GM12864 (cell line): Measurements from ENCODE around the gene CAMKK1.

Experiments used
- DNase-seq: peaks from one replicate; pipeline ENCODE4 v3.0.0-alpha.2; 2011; ENCODE audit warnings: low read depth
- H3K4me3 ChIP-seq: 2 replicates; pipeline ENCODE4 v1.5.1; 2011; ENCODE audit warnings: mild to moderate bottlenecking, low read depth, low read length, control low read depth
- TF ChIP-seq, protein P1 (sequence below): IDR thresholded peaks from 2 replicates; pipeline ENCODE4 v1.5.1; 2011; ENCODE audit warnings: low read depth, mild to moderate bottlenecking, moderate library complexity, low read length, control low read depth, inconsistent platforms; ENCODE audit errors: missing control alignments

CAMKK1 gene

DNA sequence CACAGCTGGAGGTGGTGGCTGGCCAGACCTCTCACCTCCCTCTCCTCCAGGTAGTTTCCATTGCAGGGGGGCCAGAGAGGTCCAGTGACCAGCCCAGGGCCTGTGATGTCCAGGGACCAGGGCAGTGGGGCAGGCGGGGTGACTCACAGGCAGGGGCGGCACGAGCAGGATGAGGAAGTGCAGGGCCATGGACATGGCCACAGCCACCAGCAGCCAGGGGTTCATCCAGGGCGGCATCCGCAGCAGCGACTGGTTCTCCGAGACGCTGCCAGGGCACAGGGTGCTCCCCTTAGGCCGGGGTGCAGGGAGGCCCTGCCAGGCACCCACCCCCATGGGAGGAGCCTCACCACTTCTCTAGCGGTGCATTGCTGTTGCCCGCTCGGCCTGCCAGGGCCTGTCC, 36.3 kb upstream of the CAMKK1 start:
- TF ChIP-seq, protein P1, sequence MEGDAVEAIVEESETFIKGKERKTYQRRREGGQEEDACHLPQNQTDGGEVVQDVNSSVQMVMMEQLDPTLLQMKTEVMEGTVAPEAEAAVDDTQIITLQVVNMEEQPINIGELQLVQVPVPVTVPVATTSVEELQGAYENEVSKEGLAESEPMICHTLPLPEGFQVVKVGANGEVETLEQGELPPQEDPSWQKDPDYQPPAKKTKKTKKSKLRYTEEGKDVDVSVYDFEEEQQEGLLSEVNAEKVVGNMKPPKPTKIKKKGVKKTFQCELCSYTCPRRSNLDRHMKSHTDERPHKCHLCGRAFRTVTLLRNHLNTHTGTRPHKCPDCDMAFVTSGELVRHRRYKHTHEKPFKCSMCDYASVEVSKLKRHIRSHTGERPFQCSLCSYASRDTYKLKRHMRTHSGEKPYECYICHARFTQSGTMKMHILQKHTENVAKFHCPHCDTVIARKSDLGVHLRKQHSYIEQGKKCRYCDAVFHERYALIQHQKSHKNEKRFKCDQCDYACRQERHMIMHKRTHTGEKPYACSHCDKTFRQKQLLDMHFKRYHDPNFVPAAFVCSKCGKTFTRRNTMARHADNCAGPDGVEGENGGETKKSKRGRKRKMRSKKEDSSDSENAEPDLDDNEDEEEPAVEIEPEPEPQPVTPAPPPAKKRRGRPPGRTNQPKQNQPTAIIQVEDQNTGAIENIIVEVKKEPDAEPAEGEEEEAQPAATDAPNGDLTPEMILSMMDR = no peak
- DNase-seq = no peak
- no peak overlapping the region for H3K4me3 ChIP-seq

DNA sequence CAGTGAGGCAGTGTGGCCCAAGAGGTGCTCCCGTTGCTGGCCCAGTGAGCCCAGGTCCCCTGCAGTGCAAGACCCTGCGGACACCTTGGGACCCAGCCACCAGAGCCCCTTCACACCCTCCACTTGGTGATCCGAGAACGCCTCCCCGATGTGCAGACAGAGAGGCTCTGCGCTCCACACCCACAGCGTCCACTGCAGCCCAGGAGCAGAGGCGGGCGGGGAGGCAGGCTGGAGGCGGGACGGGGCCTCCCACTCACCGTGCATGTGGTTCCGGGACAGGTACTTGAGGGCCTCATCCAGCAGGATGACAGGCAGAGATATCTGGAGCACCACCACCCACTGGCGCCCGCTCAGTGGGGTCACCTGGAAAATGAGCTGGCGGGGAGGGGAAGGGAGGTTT, 35.6 kb upstream of the CAMKK1 start:
- TF ChIP-seq, protein P1 = no peak
- no peak for DNase-seq

DNA sequence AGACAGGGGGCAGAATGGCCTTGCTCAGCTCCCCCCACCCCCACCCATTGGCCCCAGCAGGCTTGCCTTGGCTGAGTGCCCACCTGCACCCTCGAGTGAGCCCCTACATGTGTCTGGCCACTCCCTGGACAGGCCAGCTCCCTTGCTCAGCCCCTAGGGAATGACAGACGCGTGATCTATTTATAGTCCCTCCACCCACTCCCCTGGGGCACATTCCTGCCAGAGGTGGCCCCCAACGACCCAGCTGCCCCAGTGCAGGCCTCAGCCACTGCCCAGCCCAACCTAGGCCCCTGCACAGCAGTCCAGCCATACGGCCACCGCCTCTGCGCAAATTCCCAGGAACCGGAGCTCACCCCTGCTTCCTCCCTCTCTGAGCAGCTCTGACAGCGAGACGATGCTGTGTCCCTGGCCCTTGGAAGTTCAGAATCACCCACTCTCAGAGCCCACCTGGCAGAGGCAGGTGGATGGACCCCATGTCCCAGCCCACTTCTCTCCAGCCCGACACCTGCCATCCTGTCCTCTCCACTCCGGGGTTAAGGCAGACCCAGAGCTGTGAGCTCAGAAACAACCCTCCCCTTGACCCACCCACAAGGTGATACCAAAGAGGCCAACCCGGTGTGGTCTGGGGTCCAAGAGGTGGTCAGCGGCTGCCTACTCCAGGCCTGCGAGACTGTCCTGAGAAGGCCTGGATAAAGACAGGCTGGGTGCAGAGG, 34.9 kb upstream of the CAMKK1 start:
- DNase-seq = no peak
- H3K4me3 ChIP-seq = no peak overlapping the region
- TF ChIP-seq, protein P1 = no peak

More for the DNA sequence above, 35.6 kb upstream of the CAMKK1 start:
- H3K4me3 ChIP-seq = no peak overlapping the region

DNA sequence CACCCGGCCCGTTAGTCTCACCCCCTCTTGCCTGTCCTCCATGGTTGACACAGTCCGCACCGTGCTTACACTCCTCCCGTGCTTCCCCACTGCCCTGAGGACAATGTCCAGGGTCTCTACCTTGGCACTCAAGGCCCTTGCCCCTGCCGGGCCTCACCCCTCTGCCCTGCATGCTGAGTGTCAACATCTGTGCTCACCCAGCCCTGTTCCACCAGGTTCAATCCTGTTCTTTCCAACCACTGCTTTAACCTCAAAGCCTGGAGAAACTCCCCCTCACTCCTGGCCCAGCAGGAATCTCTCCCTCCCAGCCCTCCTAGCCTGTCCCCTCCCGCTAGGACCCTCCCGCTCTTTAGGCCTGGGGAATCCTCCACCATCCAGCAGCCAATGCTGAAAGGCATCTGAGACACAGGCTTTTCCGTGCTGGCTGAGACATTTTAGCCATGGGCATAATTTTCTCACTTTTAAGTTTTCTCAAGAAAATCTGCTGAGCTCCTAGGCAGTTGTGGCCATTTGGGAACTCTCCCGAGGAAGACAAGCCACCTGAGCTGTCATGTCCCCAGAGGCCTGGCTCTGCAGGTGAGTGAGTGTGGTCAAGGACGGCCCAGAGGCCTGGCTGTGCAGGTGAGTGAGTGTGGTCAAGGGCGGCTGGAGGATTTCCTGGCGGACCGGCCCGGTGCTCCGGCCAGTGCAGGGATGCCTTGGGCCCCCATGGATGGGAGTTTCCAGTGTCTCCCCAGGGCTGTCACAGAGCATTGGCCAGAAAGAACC, 34.2 kb upstream of the CAMKK1 start:
- no peak overlapping the region for H3K4me3 ChIP-seq
- no peak for DNase-seq
- TF ChIP-seq, protein P1 = no peak

- no peak overlapping the region for H3K4me3 ChIP-seq
- DNase-seq = no peak
- TF ChIP-seq, protein P1 = no peak
These were observed 33.0 kb upstream of the CAMKK1 start for GRCh38 chr17:3925684-3926485.

DNA sequence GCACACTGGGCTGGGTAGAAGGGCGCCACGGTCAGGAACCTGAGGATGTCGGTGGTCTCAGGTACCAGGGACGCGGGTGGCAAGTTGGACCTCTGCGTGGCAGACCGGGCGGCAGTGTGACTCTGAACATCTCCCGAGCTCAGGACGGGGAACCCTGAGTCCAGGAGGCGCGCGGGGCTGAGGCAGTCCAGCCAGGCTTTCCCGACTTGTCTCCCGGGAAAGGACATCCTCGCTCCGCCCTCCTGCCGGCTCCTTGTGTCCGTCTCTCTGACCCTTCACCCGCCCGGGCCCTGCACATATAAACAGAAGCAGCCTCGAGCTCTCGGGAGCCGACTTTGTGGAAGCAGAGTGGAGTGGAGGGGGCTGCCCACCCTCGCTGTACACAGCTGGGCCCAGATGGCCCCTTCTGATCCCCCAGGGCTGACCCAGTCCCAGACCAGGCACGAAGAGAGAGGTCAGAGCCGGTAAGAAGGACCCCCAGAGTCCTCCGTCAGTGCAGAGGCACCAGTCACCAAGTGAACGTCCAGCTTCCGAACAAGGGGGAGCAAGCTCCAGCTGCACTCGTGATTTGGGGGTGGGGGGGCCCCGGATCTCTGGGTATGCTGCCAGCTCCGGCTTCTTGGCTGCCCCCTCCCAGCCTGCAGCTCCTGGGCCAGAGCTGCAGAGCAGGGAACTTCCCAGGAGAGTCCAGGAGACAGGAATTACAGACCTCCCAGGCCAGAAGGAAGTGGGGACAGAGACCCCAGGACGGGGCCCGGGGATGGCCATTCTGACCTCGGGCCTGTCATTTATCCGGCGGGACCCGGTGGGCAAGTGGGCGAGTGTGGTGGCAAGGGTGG, 31.9 kb upstream of the CAMKK1 start:
- H3K4me3 ChIP-seq = no peak overlapping the region
- TF ChIP-seq, protein P1 = no peak
- DNase-seq = no peak
